GM20431 (cell line): ENCODE measurements around the gene ANO8.
"Not testable (repeated sequence)": the region's sequence is repeated elsewhere in the genome, so short reads cannot be mapped to it uniquely, and the experiment has no call there.

Source experiments
- in situ Hi-C: fragments of 300-500 bp; cut with MseI, MboI; formaldehyde crosslinking; loops from one replicate; pipeline ENCODE4 v1.15.0; 2020; ENCODE audit warnings: low sequenced_read_pairs; ENCODE audit not compliant: unreplicated experiment

Gene ANO8, protein sequence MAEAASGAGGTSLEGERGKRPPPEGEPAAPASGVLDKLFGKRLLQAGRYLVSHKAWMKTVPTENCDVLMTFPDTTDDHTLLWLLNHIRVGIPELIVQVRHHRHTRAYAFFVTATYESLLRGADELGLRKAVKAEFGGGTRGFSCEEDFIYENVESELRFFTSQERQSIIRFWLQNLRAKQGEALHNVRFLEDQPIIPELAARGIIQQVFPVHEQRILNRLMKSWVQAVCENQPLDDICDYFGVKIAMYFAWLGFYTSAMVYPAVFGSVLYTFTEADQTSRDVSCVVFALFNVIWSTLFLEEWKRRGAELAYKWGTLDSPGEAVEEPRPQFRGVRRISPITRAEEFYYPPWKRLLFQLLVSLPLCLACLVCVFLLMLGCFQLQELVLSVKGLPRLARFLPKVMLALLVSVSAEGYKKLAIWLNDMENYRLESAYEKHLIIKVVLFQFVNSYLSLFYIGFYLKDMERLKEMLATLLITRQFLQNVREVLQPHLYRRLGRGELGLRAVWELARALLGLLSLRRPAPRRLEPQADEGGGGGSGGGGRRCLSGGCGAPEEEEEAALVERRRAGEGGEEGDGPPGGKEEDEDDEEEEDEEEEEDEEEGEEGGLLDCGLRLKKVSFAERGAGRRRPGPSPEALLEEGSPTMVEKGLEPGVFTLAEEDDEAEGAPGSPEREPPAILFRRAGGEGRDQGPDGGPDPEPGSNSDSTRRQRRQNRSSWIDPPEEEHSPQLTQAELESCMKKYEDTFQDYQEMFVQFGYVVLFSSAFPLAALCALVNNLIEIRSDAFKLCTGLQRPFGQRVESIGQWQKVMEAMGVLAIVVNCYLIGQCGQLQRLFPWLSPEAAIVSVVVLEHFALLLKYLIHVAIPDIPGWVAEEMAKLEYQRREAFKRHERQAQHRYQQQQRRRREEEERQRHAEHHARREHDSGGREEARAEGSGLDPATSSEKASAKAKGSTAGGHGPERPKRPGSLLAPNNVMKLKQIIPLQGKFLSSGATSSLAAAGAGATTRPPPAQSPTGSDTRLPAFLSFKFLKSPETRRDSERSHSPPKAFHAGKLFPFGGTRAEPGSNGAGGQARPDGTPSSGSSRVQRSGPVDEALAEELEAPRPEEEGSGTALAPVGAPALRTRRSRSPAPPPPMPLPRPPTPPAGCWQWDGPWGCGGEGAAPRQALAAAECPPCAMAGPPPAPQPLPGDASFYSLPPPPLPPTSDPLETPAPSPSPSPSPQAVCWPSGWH

DNA sequence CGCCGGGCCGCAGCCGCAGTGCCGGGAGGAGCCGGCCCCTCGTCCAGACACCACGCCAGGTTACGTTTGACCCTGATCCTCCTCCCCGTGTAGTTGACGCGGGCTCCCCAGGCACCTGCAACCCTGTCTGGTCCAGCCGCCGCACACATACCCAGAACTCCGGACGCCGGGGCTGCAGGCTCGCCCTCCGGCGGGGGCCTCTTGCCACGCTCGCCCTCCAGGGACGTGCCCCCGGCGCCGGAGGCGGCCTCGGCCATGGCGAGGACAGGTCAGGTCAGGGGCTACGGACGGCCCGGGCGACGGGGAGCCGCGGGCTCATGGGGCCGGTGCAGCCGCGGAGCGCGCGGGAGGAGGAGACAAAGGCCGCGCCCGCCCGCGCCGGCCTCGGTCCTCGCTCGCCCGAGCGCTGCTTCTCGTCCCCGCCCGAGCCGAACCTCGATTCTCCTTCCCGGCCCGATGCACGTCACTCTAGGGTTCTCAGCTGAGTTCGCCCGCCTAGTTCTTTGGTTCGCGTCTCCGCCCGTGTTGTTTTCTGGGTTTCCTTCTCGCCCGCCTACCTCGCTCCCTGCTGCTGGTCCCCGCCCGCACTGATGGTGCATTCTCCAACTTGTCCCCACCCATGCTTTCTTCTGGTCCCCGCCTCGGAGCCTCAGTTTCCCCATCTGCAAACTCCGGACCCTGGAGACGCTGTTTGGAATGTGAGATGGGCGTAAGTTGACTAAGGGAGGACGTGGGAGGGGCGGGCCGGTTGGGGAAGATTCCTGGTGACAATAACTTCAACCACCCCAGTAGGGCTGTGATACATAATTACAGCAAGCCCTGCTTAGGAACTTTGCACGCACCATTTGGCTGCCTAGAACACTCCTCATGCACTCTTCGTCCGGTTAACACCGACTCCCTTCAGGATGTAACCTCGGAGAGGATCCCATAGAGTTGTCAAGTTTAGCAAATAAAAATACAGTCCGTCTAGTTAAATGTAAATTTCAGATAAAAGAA lies at the start of gene ANO8:
TSS of gene ANO8 (minus strand) at position 442 of the 996 bp plus-strand sequence. CDS start at position 257, 185 bp downstream.
- in situ Hi-C loops, result no loop called here

DNA sequence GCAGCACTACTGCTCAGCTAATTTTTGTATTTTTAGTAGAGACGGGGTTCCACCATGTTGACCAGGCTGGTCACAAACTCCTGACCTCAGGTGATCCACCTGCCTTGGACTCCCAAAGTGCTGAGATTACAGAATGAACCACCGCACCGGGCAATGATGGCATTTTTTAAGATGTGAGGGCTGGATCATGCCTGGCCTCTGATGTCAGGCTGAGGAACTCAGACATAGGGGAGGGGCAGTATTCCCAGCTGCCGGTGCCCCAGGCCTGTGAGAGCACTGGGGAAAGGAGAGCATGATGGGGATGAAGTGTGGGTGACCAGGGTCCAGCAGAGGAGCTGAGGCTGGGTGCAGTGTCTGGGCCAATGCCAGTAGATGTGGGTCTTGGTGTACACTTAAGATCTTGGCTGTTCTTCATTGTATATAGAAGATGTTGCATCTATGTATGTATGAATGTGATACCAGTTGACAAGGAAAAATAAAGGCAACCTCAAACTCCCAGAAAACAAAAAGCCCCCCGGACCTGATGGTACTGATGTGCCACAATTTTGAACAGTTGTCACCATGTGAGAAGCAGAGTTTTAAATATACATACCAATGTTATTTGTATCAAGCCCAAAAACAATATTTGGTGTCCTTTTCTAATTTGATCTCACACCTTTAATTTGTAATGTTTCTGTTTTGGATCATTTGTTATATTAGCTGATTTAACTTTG lies 45.9 kb upstream of the ANO8 start:
- in situ Hi-C loops, result no loop called here

DNA sequence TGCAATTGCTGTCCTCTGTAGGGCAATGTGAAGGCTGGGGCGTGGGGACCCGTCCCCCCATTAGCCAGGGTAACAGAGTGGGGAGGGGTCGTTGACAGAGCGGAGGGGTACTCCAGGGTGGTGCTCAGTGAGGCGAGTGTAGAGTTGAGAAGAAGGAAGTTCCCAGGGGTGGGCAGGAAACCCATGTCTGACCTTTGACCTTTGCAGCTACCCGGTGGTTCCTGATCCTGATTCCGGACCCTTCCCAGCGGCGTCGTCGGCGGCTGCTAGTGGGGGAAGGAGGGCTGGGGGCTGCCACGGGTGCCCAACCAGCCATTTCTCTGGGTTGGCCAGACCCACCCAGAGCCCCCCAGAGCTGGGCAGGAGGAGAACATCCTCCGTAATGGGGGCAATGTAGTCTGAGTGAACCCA lies 44.6 kb upstream of the ANO8 start:
- in situ Hi-C loops, result no loop called here

DNA sequence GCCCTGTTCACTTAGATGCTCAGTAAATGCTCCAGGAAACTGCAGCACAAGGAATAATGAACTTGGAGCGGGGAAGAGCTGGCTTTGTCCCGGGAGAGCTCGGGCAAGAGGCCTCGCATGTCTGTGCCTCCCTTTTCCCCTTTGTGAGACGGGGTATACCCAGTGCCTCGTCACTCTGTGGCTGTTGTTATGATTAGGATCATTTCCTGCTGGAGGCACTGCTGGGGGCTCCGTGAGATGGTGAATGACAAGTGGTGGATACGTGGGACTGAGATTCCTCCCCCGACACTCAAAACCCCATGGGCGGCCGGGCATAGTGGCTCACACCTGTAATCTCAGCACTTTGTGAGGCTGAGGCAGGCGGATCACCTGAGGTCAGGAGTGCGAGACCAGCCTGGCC lies 43.6 kb upstream of the ANO8 start:
- in situ Hi-C loops, result no loop called here

DNA sequence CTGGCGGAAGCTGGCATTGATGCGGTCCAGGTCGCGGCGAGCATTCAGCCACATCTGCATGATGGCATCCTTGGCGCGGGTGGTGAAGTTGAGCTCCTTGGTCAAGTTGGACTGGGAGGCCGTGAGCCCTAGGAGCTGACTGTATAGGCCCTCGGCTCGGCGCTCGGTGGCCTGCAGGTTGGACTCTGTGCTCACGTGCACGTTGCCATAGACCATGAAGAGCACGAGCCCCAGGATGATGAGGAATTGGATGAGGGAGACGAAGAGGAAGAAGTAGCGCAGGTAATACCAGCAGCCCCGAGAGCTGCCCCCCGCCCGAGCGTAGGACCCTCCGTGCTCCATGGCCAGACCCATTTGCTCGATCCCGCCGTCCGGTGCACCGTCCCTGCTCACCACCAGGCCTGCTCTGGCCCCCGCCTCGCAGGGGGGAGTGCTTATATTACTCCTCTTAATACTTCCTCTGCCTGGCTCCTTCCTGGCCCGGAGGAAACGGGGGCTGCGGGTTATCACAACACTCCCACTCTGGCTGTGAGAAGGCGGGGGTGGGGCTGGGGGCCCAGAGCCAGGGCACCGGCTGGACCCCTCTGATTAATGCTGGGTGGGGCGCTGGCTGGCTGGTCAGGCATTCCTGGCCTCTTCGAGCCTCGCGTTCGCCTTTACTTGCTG lies 42.4 kb upstream of the ANO8 start, which contains the start of gene PLVAP:
TSS of gene PLVAP (minus strand) at position 408 of the 666 bp plus-strand sequence. CDS start at position 354, 54 bp downstream.
- in situ Hi-C loops, result no loop called here

DNA sequence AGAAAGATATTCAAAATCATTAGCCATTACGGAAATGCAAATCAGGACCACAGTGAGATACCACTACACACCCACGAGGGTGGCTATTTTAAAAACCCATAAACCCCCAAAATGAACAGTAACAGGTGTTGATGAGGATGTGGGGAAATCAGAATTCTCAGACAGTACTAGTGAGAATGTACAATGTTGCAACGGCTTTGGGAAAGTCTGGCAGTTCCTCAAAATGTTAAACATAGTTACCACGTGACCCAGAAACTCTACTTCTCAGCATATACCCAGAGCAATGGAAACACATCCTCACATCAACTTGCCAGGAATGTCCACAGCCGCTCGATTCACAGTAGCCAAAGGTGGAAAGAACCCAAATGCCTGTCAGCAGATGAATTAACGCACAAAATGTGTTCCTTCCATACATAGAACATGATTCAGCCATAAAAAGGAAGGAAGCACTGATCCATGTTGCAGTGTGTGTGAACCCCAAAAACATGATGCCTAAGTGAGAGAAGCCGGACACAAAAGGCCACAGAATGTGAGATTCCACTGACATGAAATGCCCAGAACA lies 35.5 kb upstream of the ANO8 start:
- in situ Hi-C loops, result no loop called here

DNA sequence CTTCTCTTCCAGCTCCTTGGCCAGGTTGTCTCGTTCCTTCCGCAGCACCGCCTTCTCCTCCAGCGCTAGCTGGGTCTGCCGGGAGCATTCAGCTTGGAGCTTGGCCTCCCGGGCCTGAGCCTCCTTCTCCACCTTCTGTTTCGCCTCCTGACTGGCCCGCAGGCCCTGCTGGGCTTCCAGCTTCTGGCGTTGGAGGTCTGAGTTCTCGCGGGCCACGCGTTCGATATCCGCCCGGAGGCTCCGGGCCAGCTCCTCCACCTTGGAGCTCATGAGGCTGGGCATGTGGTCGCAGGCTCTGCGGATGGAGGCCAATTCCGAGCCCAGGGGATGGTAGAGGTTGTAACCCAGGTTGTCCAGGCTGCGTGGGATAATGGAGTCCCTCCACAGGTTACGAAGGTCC lies 30.7 kb upstream of the ANO8 start:
- in situ Hi-C loops, result no loop called here

DNA sequence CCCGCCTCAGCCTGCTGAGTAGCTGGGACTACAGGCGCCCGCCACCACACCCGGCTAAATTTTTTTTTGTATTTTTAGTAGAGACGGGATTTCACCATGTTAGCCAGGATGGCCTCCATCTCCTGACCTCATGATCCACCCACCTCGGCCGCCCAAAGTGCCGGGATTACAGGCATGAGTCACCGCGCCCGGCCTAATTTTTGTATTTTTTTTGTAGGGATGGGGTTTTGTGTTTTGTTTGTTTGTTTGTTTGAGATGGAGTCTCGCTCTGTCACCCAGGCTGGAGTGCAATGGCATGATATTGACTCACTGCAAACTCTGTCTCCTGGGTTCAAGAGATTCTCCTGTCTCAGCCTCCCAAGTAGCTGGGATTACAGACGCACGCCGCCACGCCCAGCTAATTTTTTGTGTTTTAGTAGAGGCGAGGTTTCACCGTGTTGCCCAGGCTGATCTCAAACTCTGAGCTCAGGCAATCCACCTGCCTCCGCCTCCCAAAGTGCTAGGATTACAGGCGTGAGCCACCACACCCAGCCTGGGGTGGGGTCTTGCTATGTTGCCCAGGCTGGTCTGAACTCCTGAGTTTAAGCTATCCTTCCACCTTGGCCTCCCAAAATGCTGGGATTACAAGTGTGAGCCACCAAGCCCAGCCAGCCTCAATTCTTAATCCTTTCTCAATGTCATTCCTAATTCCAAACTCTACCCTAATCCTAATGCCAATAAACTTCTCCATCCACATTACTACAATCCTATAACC lies 29.4 kb upstream of the ANO8 start:
- in situ Hi-C loops, result not testable (repeated sequence)

DNA sequence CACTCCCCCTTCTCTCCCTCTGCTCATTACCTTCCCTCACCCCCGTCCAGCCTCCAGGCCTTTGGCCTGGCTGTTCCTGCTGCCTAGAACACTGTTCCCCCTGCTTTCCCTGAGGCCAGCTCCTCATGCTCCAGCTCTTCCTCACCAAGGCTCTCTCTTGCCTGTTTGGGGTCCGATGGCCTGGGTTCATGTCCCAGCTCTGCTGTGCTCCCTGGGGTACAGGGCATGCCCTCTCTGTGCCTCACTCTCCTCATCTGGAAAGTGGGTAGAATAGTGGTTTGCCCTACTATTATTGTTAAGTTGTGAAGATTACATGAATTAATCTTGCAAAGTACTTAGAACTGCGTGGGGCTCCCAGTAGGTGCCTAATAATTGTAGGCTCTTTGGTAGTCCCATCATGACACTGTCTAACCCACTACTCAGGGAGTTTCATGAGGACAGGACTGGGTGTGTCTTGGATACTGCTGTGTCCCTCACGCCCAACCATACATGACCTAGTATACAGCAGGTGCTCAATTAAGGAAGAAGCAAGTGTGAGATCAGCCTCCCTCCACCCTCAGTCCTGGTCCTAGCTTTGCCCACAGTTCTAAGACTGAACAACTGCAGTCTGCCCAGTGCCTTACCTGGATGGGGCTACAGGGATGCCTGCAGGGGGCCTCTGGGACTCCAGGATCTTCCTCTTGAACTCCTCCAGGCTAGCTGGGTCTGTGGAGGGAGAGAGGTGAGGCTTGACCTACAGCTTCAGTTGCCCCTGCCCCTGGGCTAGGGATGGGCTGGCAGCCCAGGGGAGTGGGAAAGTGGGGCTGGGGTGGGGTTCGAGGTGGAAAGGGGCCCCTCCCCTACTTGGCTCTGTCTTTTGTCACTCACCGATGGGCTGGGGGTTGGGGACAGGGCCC lies 25.5 kb upstream of the ANO8 start:
- in situ Hi-C loops, result no loop called here

DNA sequence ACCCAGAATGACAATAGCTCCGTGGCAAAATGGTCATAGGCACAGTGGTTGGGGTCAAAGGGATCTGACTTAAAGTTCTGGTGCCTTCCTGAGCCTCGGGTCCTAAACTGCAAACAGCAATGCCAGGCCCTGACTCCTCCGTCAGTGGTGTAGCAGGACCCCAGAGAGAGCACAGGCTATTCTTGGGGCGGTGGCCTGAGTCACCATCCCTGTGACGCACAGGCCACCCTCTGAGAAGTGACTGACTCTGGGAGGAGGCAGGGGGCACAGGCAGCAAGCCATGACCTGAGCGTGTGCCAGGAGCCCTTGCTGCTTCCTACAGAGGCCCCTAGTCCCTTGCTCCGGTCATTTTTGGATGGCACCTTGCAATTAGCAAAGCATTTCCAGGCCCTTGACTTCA lies 23.7 kb upstream of the ANO8 start:
- in situ Hi-C loops, result no loop called here

DNA sequence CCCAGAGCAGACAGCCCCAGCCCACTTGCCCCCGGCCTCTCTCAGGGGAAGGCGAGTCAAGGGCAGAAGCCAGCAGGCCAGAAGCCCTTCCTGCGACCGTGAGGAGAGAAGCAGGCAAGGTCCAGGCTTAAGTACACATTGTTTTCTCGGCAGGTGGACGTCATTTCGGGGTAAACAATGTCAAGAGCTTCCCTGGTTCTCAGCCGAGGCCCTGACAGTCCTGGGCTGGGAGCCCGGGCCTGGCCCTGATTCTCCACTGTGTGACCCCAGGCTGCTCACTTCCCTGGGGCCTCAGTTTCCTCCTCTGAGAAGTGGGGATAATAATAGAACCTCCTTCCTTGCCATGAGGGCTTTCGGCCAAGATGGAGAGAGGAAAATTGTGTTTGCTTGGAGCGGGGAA lies 23.1 kb upstream of the ANO8 start:
- in situ Hi-C loops, result no loop called here

DNA sequence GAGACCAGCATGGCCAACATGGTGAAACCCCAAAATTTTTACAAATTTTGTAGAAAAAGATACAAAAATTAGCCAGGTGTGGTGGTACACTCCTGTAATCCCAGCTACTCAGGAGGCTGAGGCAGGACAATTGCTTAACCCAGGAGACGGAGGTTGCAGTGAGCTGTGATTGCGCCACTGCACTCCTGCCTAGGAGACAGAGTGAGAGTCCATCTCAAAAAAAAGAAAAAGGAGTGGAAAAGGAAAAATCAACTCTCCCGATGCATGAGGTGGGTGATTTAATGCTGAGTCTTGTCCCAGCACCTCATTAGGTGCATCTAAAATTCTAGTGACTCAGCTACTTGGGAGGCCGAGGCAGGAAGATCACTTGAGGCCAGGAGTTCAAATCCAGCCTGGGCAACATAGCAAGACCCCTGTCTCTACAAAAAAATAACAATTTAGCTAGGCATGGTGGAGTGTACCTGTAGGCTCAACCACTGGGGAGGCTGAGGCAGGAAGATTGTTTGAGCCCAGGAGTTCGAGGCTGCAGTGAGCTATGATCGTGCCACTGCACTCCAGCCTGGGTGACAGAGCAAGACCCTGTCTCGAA lies 22.5 kb upstream of the ANO8 start:
- in situ Hi-C loops, result no loop called here

DNA sequence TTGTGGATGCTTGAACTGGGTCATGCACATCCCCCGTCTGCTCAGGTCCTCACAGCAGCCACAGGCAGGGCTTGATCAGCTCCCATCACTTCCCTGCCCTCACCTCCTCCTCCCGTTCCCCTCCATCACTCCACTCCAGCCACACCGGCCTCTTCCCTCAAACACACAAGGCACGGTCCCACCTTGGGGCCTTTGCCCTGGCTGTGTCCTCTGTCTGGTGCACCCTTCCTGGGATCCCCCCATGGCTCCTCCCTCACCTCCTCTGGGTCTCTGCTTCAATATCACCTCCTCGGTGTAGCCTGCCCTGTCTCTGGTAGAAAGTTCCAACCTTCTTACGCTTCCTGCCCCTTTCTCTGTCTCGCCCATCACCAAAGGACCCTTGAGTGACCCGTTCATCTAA lies 18.7 kb upstream of the ANO8 start:
- in situ Hi-C loops, result no loop called here

DNA sequence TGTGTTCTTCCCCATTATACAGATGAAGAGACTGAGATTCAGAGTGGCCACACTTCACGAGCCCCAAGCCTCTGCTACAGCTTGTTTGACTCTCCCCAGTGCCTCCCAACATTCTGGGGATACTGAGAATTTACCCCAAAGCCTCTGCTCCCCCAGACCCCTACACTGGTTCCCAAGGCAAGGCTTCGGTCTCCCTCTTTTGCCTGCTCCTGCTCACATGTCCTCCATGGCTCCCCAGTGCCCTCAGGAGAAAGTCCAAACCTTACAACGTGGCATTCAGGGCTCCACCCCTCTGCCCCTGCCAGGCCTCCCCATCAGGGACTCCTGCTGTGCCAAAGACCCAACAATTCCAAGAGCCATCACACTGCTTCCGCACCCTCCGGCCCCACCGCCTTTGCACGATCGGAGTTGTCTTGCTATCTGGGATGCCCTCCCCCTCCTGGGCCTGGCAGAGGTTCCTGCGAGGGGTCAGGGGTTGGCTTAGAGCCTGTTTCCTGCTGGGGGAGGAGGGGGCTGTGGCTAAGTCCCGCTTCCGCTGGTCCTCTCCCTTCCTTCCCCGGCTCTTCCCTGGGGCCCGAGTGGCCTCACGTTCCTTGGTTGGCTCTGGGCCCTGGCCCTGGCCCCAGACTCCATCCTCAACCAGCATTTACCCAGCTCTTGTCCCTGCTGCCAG lies 18.1 kb upstream of the ANO8 start:
- in situ Hi-C loops, result no loop called here

DNA sequence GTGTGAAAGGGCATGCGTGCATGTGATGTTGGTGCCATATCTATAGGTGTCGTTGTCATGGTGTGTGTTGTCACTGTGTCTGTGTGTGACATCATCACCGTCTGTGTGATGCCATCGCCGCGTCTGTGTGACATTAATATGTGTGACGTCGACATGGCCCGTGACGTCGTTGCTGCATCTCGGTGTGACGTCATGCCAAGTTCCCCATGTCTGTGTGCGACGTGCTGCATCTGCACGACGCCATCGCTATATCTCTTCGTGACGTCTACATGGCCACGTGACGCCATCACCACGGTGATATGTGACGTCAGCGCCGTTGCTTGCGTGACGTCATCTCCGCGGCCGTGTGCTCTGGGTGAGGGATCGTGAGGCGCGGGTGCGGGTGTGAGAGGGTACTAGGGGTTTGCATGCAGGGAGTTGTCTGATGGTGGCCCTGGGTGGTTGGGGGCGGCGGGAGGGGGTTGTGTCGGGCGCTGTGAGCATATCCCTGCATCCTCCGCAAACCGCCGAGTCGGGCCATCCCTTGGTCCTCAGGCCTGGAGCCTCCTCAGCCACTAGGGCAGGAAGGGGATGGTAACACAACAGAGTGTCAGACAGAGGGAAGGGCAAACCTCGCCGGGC lies 17.3 kb upstream of the ANO8 start:
- in situ Hi-C loops, result no loop called here
